ENCODE data around the gene SHISA4. TPM values are rescaled to one million over a fixed set of nuclear protein-coding genes. Genes with fewer than 3 reads are reported as not detected.

The SHISA4 gene
- total RNA-seq, 1 experiment from 2014 or later: 3.0 TPM

DNA sequence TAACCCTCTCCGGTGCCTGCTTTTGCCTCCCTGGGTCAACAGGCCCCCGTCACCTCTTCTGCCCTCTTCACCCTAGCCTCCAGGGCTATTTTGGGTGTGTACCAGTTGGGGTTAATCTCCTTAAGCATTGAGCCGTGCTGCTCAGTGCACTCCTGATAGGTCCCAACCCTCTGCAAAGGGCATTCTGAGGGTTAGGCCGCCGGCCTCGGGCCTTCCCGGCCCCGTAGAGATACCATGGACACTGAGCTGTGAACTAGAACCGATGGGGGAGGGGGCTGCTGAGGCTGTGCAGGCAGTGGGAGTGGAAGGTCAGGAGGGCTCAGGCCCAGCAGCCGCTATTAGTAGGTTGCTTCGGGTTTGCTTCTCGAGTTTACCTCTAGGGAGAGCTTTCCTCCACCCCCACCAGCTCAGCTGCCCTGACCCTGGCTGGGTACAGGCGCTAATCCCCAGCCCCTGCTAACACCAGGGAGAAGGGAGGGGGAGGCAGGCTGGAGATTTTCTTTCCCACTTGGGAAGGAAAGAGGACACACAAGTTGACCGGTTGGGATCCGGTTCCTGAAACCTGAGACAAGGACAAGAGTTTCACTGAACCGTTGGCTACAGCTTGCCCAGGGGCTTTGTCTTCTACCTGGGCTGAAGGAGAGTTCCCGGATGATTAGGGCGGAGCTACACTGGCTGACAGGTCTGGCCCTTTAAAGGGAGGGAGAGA lies 52.9 kb downstream of the SHISA4 start:
- H3K36me3 Mint-ChIP-seq (ENCODE audit: insufficient read depth, unreplicated experiment): no peaks in the 10 kb centered on the region
- no TSS peak for BruUV-seq (replicated peaks)
- CTCF ChIA-PET: interaction anchor here (0.5 kb wide), 2 partner anchors 52 to 64 kb away, joined by 3 to 4 read pairs; no protein-coding TSS in a partner anchor
- no peak overlapping the region for H3K27ac Mint-ChIP-seq (ENCODE audit: unreplicated experiment)
- Histone ChIP-seq H3K4me1 (no peaks in the 10 kb centered on the region; the same call in 1 of the 2 replicates), H3K4me3 (ENCODE audit: low read depth, low read length) (no peak overlapping the region), H3K36me3 (ENCODE audit: control insufficient read depth, insufficient read depth, low read length) (no peaks in the 10 kb centered on the region), H3K27me3 (replicated peaks; ENCODE audit: control insufficient read depth, insufficient read depth, low read length) (no peaks in the 10 kb centered on the region), H3K9me3 (no peaks in the 10 kb centered on the region)
- no peaks in the 10 kb centered on the region for H3K9me3 Mint-ChIP-seq (ENCODE audit: unreplicated experiment)
- no peaks in the 10 kb centered on the region for H3K27me3 Mint-ChIP-seq (ENCODE audit: insufficient read depth, unreplicated experiment)
- peak in 1 of 2 experiments; percentile 67 for DNase-seq
- peak overlapping the region; percentile 43 for H3K4me3 Mint-ChIP-seq (ENCODE audit: unreplicated experiment)
- peaks cover 7% of the 10 kb centered on the region for H3K4me1 Mint-ChIP-seq (ENCODE audit: low read depth, unreplicated experiment)
- intact Hi-C loops (cut with micrococcal nuclease; ENCODE audit: unreplicated experiment): no loop called here
- POLR2A ChIA-PET: no interaction called here
- TF ChIP-seq, protein P1, sequence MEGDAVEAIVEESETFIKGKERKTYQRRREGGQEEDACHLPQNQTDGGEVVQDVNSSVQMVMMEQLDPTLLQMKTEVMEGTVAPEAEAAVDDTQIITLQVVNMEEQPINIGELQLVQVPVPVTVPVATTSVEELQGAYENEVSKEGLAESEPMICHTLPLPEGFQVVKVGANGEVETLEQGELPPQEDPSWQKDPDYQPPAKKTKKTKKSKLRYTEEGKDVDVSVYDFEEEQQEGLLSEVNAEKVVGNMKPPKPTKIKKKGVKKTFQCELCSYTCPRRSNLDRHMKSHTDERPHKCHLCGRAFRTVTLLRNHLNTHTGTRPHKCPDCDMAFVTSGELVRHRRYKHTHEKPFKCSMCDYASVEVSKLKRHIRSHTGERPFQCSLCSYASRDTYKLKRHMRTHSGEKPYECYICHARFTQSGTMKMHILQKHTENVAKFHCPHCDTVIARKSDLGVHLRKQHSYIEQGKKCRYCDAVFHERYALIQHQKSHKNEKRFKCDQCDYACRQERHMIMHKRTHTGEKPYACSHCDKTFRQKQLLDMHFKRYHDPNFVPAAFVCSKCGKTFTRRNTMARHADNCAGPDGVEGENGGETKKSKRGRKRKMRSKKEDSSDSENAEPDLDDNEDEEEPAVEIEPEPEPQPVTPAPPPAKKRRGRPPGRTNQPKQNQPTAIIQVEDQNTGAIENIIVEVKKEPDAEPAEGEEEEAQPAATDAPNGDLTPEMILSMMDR (IDR thresholded peaks at IDR 0.05; ENCODE audit: insufficient read depth in 1 of 2, low read depth in 1 of 2, low read length in 1 of 2, severe bottlenecking in 1 of 2, unreplicated experiment in 1 of 2): no peak

- no TSS peak for BruUV-seq (replicated peaks)
- Histone ChIP-seq H3K4me3 (ENCODE audit: low read depth, low read length) (no peak overlapping the region), H3K27me3 (replicated peaks; ENCODE audit: control insufficient read depth, insufficient read depth, low read length) (no peaks in the 10 kb centered on the region), H3K9me3 (no peaks in the 10 kb centered on the region), H3K36me3 (ENCODE audit: control insufficient read depth, insufficient read depth, low read length) (no peaks in the 10 kb centered on the region), H3K4me1 (peaks cover 5% of the 10 kb centered on the region)
- H3K4me3 Mint-ChIP-seq (ENCODE audit: unreplicated experiment): no peak overlapping the region
- CTCF ChIA-PET: interaction anchor here (0.5 kb wide), 2 partner anchors 51 to 64 kb away, joined by 3 to 4 read pairs; no protein-coding TSS in a partner anchor
- H3K27me3 Mint-ChIP-seq (ENCODE audit: insufficient read depth, unreplicated experiment): peaks cover 2% of the 10 kb centered on the region
- DNase-seq: no peak
- peaks cover 13% of the 10 kb centered on the region for H3K4me1 Mint-ChIP-seq (ENCODE audit: low read depth, unreplicated experiment)
- POLR2A ChIA-PET: no interaction called here
- TF ChIP-seq, protein P1 (IDR thresholded peaks at IDR 0.05; ENCODE audit: insufficient read depth in 1 of 2, low read depth in 1 of 2, low read length in 1 of 2, severe bottlenecking in 1 of 2, unreplicated experiment in 1 of 2): no peak
- no peaks in the 10 kb centered on the region for H3K9me3 Mint-ChIP-seq (ENCODE audit: unreplicated experiment)
- no peak overlapping the region for H3K27ac Mint-ChIP-seq (ENCODE audit: unreplicated experiment)
- intact Hi-C loops (cut with micrococcal nuclease; ENCODE audit: unreplicated experiment): no loop called here
- no peaks in the 10 kb centered on the region for H3K36me3 Mint-ChIP-seq (ENCODE audit: insufficient read depth, unreplicated experiment)
Observed at GRCh38 chr1:201942129-201942495, 53.4 kb downstream of the SHISA4 start.

Small RNA genes lying within 50 kb of the gene (microRNA-seq; reads per million reads assigned to microRNA genes)
- gene MIR6739: not detected

Other genes starting within 250 kb of the SHISA4 start
- gene IPO9, start 59.7 kb upstream of the SHISA4 start, total RNA-seq (2022): 95.1 and 107 TPM in 2 replicates
- 0.11 TPM in 1 of 2 replicates, not detected in the other for gene LMOD1, start 57.6 kb downstream of the SHISA4 start, total RNA-seq (2022)
- gene TIMM17A, start 66.6 kb downstream of the SHISA4 start, total RNA-seq (2022): 63.7 and 64.1 TPM in 2 replicates
- 75.9 and 83.0 TPM in 2 replicates for gene RNPEP, start 93.8 kb downstream of the SHISA4 start, total RNA-seq (2022)
- 116 and 126 TPM in 2 replicates for gene ELF3, start 121.7 kb downstream of the SHISA4 start, total RNA-seq (2022)
- 0.07 TPM in 2 replicates for gene GPR37L1, start 234.0 kb downstream of the SHISA4 start, total RNA-seq (2022)

All from Caco-2 (cell line).